Islet of Langerhans (tissue), 1 donor: Measurements from ENCODE around the gene JPT1.
"Not testable (repeated sequence)": the region's sequence is repeated elsewhere in the genome, so short reads cannot be mapped to it uniquely, and the experiment has no call there.

Experiments used
- FAIRE-seq: peaks from one replicate; lab custom pipeline; 2011; peaks lifted over from hg19 to GRCh38; lab: Jason Lieb, UNC

Gene JPT1

DNA sequence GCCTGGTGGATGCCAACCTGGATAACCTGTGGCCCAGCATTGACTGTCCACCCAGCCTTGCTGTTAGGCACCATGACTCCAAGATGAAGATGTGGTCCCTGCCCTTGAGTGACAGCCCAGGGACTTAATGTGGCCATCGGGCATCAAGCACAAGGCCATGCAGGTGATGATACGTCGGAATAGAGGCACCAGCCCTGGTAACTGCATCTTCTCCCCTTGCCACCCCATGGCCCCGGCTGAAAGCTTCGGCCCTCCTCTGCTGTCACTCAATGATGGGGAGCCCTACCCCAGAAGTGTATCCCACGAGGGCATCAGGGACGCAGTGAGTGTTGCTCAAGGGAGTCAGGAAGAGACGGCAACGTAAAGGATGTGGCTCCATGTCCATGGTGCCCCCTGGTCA lies 24.7 kb downstream of the JPT1 start:
- FAIRE-seq, result no peak

DNA sequence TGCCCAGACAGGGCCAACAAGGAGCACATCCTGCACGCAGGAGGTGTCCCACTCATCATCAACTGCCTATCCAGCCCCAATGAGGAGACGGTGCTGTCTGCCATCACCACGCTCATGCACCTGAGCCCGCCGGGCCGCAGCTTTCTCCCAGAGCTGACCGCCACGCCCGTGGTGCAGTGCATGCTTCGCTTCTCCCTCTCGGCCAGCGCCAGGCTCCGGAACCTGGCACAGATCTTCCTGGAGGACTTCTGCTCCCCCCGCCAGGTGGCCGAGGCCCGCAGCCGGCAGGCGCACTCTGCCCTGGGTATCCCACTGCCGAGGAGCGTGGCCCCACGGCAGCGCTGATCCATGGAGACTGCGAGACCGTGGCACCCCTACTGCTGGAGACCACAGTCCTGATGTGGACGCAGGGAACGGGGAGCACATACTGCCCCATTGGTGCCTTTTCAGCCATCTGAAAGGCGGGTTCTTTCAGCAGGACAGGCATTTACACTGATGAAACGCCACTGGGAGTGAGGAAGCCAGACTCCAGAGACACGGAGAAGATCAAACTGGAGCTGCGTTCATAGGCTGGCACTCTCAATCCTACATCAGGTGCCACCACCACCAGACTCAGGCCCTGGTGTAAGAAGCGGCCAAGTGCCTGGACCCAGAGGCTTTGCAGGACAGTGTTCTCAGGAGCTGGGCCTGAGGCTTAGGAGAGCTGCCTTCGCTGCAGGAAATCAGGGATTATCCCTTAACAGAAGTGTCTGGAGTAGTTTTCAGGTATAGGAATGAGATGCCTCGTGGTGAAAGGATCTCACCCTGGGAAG lies 25.4 kb downstream of the JPT1 start:
- FAIRE-seq, result no peak

DNA sequence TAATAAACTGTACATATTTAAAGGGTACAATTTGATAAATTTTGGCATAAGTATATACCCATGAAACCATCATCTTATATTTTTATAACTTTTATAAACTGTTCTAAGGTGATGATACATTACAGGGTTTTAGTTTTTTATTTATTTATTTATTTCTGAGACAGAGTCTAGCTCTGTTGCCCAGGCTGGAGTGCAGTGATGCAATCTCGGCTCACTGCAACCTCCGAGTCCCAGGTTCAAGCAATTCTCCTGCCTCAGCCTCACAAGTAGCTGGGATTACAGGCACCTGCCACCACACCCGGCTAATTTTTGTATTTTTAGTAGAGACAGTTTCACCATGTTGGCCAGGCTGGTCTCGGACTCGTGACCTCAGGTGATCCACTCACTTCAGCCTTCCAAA lies 26.4 kb downstream of the JPT1 start:
- FAIRE-seq, result not testable (repeated sequence)

DNA sequence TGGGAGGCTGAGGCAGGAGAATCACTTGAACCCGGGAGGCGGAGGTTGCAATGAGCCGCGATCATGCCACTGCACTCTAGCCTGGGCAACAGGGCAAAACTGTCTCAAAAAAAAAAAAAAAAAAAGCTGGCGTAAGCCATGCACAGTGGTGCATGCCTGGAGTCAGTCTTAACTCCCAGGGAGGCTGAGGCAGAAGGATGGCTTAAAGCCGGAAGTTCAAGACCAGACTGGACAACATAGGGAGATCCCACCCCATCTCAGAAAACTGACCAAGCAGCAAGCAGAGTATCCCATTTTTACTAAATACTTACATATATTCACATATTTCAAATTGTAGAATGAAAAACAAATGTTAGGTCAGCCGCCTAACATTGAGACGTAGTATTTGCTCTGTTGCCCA lies 27.4 kb downstream of the JPT1 start:
- FAIRE-seq, result no peak

DNA sequence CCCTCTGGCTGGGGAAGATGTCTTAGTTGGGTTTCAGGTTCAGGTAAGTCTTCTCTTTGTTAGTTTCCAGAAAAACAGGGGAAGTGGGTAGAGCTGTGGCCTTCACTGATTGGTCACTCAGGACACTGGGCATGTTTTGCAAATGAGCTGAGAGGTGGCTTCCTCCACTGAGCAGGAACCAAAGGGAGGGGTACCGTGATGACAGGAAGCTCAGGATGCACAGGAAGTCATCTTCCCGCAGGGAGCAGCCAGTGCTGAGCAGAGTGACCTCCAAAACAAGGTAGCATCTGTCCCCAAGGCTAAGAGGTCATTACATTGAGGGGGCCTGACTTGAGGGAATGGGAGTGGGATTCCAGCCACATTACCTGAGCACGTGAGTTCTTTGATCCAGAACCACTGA lies 28.3 kb downstream of the JPT1 start:
- FAIRE-seq, result no peak

DNA sequence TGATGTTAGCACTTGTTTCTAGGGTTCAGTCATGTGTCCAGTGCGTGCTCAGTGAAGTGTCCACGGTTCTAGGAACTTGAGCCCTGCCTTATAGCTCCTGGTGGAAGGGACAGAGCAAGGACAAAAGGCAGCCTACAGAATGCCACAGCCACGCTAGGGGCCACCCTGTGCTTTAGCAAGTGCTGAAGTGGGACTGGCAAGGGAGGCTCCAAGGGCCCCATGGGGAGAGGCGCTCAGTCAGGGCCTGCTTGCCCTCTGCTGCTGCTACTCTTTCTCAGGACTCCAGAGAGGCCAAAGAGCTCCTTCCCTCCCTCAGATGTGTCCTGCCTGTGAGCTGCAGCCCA lies 29.5 kb downstream of the JPT1 start:
- no peak for FAIRE-seq

DNA sequence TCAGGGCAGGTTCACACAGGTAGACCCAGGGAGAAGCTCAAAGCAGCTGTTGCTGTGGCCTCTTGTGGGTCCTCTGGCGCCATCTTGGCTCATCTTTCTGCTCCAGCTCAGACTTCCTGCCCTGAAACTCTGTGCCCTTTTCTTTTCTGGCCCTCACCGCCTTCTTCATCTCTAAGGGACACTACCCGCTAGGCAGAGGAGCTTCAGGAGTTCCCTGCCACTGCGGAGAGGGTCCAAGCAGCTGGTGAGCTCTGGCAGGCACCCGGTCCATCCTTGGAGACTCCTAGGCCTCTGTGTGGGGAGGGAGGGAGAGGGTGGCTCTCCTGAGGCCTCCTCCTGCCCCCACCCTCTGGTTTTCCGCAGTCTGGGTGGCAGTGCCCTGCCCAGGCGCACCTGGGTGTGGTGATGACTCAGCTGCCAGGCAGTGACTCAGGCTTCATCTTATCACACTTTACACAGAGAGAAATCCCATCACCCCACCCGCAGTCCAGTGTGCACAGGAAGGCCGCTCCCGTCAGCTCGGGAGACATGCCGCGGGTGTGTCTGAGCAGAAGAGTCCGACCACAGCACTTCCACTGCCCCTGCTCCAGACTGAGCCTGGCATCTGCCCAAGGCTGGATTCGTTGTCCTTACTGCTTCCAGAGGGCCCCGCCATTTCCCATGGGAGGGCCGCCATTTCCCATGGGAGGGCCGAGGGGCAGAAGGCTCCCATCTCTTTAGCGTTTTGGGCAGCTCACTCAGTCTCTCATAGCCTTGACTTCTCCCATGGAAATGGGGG lies 30.1 kb downstream of the JPT1 start:
- no peak for FAIRE-seq

DNA sequence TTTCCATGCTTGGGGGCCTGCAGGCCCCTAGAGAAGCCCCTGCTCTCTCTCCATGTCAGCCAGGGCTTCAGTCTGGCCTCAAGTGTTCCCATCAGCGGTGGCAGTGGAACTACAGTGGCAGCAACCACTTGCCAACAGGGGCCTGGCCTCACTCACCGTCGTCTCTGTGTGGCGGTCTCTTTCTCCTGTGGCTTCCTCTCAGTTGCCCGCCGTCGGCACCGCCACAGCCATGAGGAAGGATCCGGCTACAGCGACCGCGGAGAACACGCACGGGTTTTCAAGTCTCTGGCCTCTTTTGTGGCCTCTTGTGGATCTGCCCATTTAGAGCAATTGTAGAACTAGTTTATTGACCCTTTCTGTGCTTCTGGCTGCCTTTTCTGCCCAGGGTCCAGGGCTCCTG lies 36.0 kb downstream of the JPT1 start:
- FAIRE-seq, result no peak

DNA sequence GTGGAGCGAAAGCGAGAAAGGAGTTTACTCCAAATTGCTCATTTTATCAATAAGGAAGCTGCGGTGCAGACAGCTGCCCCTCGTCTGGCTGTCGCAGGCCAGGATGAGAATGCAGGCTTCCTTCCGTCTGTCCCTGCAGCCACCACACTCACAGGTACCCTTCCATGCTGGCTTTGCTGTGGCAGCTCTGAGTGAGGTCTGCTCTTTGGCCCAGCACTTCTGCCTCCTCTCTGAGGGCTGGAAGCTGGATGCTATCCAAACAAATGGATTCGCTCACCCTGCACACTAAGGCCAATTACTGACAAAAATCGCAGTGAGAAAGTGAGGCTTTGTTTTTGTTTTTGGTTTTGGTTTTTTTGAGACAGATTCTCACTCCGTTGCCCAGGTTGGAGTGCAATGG lies 37.6 kb downstream of the JPT1 start:
- FAIRE-seq, result no peak

DNA sequence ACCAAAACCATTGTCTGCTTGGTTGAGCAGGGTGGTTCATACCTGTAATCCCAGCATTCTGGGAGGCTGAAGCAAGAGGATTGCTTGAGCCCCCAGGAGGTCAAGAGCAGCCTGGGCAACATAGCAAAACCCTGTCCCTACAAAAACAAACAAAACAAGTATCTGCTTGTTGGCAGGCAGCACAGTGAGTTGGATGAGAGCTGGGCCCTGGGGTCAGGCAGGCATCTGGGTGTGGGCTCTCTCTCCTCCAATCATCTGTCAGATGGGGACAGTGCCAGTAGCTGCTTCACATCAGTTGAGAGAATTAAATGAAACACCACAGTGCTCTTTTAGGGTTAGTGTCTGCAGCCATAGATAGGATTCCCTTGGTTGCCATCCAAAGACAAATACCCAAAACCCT lies 38.8 kb downstream of the JPT1 start:
- no peak for FAIRE-seq

DNA sequence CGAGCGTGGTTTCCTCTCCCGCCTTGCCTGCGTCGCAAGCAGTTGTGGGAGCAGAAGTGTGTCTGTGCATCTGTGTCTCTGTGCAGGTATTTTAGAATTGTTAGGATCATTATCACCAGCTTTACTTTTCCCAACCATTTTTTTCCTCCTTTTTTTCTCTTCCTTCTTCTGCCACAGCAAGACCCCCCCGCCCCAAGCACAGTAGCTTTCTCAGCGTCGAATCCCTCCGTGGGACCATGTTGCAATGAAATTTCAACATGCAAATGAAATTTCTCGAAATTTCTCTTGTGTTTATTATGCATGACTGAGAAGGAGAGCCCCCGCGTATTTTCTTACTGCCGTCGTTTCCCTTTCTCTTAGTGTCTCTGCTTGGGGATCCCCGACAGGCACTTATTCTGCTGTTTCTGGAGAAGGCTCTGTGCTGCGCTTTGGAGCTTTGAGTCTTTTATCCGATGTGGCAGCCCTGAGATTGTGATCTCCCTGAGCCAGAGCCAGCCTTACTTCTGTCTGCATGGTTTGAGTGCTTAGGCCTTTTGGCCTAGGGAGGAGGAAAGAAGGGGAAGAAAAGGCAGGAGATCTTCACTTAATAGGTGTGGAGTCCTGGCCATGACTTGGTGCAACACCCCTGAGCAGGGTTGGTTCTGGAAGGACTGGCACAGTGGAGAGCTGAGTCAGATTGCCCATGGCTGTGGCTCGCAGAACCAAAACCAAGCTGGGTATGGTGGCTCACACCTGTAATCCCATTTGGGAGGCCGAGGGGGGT lies 39.6 kb downstream of the JPT1 start:
- no peak for FAIRE-seq

DNA sequence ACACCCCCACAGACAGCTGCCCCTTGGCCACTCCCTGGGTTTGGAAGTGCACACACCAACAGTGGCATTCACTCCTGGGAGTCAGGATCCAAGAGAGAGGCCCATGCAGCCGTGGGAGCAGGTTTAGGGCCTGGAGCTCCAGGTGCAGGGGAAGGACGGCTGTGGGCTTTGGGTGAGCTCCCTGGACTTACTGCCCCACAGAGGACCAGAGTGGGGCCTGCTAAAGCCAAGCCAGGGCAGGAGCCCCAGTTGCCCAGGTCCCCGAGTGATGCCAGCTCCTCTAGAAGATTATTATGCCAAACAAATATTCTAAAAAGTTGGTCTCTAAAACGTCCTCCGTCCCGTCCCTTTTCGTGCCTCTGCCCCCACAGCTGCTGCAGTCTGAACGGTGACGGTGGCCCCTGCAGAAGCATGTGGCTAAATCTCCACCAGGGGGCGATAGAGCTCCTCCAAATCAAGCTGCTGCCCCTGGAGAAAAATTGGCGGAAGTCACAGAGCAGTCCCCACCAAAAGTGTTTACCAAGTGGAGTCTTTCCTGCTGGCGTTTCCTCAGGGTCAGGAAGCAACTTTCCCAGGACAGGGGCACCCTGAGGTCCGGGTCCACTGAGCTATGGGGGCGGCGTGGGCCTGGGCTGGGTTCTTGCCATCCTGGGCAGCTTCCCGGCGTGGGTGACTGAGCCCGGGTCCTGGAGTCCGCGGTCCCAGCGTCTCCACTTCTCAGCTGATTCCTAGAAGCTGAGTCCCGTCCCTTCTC lies 40.3 kb downstream of the JPT1 start:
- FAIRE-seq, result no peak

DNA sequence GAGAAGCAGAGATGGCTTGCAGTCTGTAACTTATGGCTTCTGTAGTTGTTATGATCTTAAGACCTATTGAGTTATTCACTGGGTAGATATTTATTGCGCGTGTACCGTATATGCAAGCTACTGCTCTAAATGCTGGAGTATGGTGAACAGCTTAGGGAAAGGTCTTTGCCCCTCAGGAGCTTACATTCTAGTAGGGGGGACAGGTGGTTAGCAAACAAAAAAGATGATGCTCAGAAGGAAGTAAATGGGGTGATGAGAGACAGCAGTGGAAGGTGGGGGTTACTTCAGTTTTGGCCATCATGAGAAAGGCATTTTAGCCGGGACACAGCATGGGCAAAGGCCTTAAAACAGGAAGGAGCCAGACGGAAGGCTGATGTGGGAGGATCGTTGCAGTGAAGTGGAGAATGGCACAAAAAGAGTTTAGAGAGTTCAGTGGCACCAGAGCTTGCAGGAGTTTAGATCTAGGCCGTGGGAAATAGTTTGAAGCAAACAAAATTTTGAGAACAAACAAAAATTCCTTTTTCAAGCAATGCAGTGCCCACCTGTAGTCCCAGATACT lies 42.5 kb downstream of the JPT1 start:
- FAIRE-seq, result no peak

DNA sequence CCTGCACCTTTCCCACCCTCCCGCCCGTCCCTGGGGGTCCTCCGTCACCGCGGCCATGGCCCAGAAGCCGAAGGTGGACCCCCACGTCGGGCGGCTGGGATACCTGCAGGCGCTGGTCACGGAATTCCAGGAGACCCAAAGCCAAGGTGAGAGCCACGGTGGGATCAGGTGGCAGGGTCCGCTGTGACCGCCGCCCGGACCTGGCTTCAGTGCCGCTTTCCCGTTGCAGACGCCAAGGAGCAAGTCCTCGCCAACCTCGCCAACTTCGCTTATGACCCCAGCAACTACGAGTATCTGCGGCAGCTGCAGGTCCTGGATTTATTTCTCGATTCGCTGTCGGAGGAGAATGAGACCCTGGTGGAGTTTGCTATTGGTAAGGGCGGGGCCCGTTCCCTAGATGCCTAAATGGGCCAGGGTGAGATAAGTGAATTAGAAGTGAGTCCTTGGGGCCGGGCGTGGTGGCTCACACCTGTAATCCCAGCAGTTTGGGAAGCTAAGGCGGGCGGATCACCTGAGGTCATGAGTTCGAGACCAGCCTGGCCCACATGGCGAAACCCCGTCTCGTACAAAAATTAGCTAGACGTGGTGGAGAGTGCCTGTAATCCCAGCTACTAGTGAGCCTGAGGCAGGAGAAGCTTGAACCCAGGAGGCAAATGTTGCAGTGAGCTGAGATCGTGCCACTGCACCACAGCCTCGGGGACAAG lies 43.9 kb downstream of the JPT1 start:
- no peak for FAIRE-seq

DNA sequence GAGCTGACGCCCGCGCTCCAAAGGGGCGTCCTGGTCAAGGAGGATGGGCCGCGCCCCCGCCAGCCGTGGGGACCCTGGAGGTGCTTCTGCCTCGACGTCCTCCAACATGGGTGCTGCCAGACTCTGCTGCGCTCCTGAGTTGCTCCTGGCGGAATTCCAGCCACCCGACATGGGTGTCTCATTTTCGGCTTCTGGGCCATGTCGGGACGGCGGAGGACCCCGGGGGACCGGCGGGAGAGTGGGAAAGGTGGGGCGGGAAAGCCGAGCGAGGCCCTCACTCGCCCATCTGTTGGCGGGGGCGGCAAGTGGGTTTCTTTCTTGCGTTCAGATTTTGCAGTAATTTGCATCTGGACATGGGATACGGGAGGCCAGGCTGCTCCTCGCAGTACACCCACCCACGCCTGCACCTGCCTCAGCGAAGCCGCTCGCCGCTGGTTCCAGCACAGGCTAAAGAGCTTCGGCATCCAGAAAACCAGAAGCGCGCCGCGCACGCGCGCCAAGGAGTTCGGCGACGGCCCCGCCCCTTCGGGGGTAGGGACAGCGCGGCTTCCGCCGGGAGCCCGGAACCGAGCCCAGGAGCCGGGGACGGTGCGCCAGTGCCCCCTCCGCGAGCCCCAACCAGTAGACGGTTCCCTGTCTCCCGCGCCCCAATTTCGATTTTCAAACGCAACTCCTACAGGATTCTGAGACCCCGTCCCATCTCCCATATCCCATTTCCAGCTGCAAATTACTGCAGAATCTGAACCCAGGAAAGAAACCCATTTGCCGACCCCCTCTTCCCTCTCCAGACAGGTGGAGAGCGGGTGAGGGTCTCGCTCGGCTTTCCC lies 44.7 kb downstream of the JPT1 start, which contains the start of gene ARMC7:
Gene ARMC7, plus strand, starts transcription at position 563 of the 827 bp plus-strand sequence. CDS start 320 bp downstream, outside the sequence.
- FAIRE-seq, result no peak

DNA sequence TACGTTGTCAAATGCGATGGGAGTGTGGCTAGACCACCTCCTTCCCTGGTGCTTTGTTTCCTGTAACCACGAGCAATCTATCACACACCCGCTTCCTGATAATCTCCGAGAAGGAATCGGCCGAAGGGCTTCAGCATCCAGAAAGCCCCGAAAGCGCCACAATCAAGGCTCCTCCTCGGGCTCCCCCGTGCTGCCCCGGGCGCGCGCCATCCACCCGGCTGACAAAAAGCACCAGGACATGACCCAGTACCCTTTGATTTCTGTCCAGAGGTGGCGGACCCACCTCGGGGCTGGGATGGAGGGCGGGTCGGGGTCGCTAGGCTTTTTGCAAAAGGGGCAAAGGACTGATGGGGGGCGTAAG lies 45.3 kb downstream of the JPT1 start:
- no peak for FAIRE-seq

DNA sequence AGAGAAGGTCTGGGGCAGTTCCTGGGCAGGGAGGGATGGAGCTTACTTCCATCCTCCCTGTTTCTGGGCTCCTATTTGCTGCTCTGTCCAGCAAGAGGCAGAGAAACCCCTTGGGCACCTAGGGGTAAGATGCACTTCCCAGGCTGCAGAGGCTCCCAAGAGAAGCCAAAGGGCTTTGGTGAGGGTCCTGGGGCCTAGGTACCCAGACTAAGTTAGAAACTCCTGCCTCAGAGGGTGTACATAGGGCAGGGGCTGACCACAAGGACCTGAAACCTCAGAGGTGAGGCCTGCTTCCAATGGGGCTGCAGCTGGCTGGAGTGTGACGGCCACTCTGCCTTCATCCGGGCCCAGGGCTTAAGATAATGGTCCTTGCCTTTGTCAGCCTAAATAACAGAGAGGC lies 46.1 kb downstream of the JPT1 start:
- FAIRE-seq, result no peak

DNA sequence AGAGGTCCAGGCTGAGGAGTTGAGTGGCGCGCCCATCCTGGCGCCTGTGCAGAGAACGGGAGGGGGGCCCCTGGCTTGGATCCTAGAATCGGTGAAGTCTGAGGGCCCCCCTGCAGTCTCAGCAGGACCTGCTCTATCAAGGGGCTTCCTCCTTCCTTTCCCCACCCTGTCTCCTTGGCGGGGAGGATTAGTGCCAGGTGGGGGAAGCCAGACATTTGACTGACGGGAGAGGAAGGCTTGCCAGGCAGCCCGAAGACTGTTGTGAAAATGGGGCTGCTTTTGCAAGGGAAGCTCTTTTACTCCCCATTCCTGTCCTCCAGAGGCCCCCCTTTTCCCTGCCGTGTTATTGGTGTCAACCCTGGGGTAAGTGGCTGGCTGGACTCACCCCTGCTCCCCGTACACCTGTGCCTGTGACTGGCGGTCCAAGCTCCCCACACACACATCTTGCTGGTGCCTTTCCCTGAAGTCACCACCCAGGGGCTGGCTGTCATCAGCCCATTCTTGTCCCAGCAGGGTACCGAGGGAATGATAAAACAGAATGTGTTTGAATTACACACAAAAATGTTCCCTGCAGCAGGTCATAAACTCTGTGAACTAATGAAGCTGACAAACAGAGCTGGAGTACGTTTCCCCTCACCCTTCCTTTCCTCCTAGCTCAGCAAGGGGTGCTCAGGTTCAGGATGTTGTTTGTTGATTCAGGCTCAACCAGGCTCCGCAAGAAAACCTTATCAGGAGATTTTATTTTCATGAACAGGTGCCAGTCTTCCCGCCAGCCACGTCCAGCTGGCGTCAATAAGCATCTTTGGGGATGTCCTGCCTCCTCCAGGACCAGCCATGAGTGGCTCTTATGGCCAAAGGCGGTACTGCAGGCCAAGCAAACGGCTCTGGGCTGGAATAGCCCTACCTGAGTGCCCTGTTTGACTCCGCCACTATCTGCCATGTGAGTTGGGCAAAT lies 48.9 kb downstream of the JPT1 start:
- no peak for FAIRE-seq
